ENCODE results near the gene ADH7. TPM values are rescaled to one million over a fixed set of nuclear protein-coding genes. Genes with fewer than 3 reads are reported as not detected.

Gene ADH7
- total RNA-seq, 2 donors from 2014 or later, result not detected

- Histone ChIP-seq H3K4me3 (no peak overlapping the region), H3K9me3 (no peaks in the 10 kb centered on the region), H3K27ac (no peak overlapping the region), H3K36me3 (no peaks in the 10 kb centered on the region), H3K4me1 (no peaks in the 10 kb centered on the region), H3K27me3 (no peaks in the 10 kb centered on the region)
- no peak for DNase-seq (ENCODE audit: low spot score)
- TF ChIP-seq CTCF (IDR thresholded peaks at IDR 0.05), result no peak
Observed at GRCh38 chr4:99458911-99459447, 23.8 kb upstream of the ADH7 start.

- TF ChIP-seq CTCF (IDR thresholded peaks at IDR 0.05), result no peak
- H3K9me3 ChIP-seq, result peaks cover 0 to 3% of the 10 kb centered on the region in 2 donors
- H3K27me3 ChIP-seq, result no peaks in the 10 kb centered on the region
- H3K4me3 ChIP-seq, result no peak overlapping the region
- H3K36me3 ChIP-seq, result no peaks in the 10 kb centered on the region
- H3K27ac ChIP-seq, result no peak overlapping the region
- no peak for DNase-seq (ENCODE audit: low spot score)
- no peaks in the 10 kb centered on the region for H3K4me1 ChIP-seq
Observed at GRCh38 chr4:99457676-99458075, 22.5 kb upstream of the ADH7 start.

GRCh38 chr4:99457270-99457669, 22.1 kb upstream of the ADH7 start:
- TF ChIP-seq CTCF (IDR thresholded peaks at IDR 0.05), result no peak
- Histone ChIP-seq H3K36me3 (no peaks in the 10 kb centered on the region), H3K9me3 (peaks cover 0 to 7% of the 10 kb centered on the region in 2 donors), H3K4me1 (no peaks in the 10 kb centered on the region), H3K4me3 (no peak overlapping the region), H3K27me3 (no peaks in the 10 kb centered on the region), H3K27ac (no peak overlapping the region)
- DNase-seq (ENCODE audit: low spot score), result no peak

- H3K27ac ChIP-seq, result no peak overlapping the region
- DNase-seq (ENCODE audit: low spot score), result no peak
- no peak overlapping the region for H3K4me3 ChIP-seq
- no peaks in the 10 kb centered on the region for H3K27me3 ChIP-seq
- peaks cover 0 to 11% of the 10 kb centered on the region in 2 donors for H3K9me3 ChIP-seq
- no peaks in the 10 kb centered on the region for H3K36me3 ChIP-seq
- no peak for TF ChIP-seq CTCF (IDR thresholded peaks at IDR 0.05)
- H3K4me1 ChIP-seq, result no peaks in the 10 kb centered on the region
Observed at GRCh38 chr4:99447513-99447912, 12.4 kb upstream of the ADH7 start.

GRCh38 chr4:99447079-99447478, 11.9 kb upstream of the ADH7 start:
- Histone ChIP-seq H3K27ac (no peak overlapping the region), H3K36me3 (no peaks in the 10 kb centered on the region), H3K27me3 (no peaks in the 10 kb centered on the region), H3K4me3 (no peak overlapping the region), H3K4me1 (no peaks in the 10 kb centered on the region), H3K9me3 (peaks cover 0 to 7% of the 10 kb centered on the region in 2 donors)
- DNase-seq (ENCODE audit: low spot score), result no peak
- TF ChIP-seq CTCF (IDR thresholded peaks at IDR 0.05), result no peak

- no peak for DNase-seq (ENCODE audit: low spot score)
Observed at GRCh38 chr4:99438405-99438780, 3.3 kb upstream of the ADH7 start.

More at GRCh38 chr4:99438405-99438780, 3.3 kb upstream of the ADH7 start:
- Histone ChIP-seq H3K4me3 (no peak overlapping the region), H3K27me3 (no peaks in the 10 kb centered on the region), H3K4me1 (no peaks in the 10 kb centered on the region), H3K36me3 (no peaks in the 10 kb centered on the region), H3K9me3 (no peaks in the 10 kb centered on the region), H3K27ac (no peak overlapping the region)
- TF ChIP-seq CTCF (IDR thresholded peaks at IDR 0.05), result no peak

All from right atrium auricular region (tissue), 2 donors.